ENCODE measurements around the gene C9orf152. TPM values are rescaled to one million over a fixed set of nuclear protein-coding genes. Genes with fewer than 3 reads are reported as not detected.

Gene C9orf152
- total and polyA plus RNA-seq, 2 of the 13 experiments (the other 11 are each of a cell fraction or from before 2014, with no cell fraction given), result 0.24 to 0.48 TPM

DNA sequence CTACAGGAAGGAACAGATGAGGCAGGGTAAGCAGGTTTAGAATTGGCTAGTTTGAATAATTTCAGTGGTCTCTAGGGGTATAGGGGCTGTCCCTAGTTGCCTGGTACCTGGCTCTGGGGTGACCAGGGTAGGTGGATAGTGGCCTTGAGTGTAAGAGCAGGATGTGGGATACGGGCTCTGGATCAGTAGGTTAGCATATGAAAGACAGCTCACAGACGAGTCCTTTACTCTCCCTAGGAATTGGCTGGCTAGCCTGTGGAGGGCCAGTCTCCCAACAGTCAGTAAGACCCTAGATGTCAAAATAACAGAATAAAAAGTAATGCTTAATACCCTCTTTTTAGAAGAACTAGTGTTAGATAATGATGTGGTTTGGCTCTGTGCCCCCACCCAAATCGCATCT, 16.6 kb upstream of the C9orf152 start:
- Histone ChIP-seq H3K36me3 (replicated peaks in 1 of 2; ENCODE audit: control insufficient read depth in 1 of 2, insufficient read depth in 2 of 2, low read length in 2 of 2) (no peaks in the 10 kb centered on the region), H4K20me1 (ENCODE audit: insufficient read depth, low read length) (no peaks in the 10 kb centered on the region), H2AFZ (ENCODE audit: low read length) (no peak overlapping the region), H3K4me2 (ENCODE audit: low read depth, low read length) (no peak overlapping the region), H3K4me3 (replicated peaks in 1 of 3; ENCODE audit: insufficient read depth in 1 of 3, low read depth in 2 of 3, low read length in 3 of 3) (no peak overlapping the region), H3K4me1 (ENCODE audit: insufficient read depth, low read length) (peaks cover 28% of the 10 kb centered on the region), H3K9ac (ENCODE audit: insufficient read depth, low read depth, low read length) (no peak overlapping the region), H3K79me2 (ENCODE audit: insufficient read depth, low read length) (no peaks in the 10 kb centered on the region), H3K9me3 (ENCODE audit: low read length) (no peaks in the 10 kb centered on the region), H3K27me3 (ENCODE audit: control insufficient read depth in 1 of 2, insufficient read depth in 2 of 2, low read length in 2 of 2) (no peaks in the 10 kb centered on the region), H3K27ac (ENCODE audit: extremely low read length, insufficient read depth, low read length) (no peak overlapping the region)
- CTCF ChIA-PET (ENCODE audit: low intra/inter-chr PET ratio, low total read pairs), result no interaction called here
- TF ChIP-seq ZNF33B (CRISPR knock-in tag; IDR thresholded peaks at IDR 0.05) (no peak), NFYB (CRISPR knock-in tag; IDR thresholded peaks at IDR 0.05) (no peak), NR2F2 (IDR thresholded peaks at IDR 0.05; ENCODE audit: borderline replicate concordance, low read depth) (no peak), MAFG (CRISPR knock-in tag; IDR thresholded peaks at IDR 0.05) (no peak), ZMAT3 (CRISPR knock-in tag; conservative IDR thresholded peaks at IDR 0.05) (no peak), ZNF747 (CRISPR knock-in tag; IDR thresholded peaks at IDR 0.05; ENCODE audit: borderline replicate concordance) (no peak), ARNT2 (CRISPR knock-in tag; IDR thresholded peaks at IDR 0.05; ENCODE audit: low read depth) (no peak), RARG (CRISPR knock-in tag; IDR thresholded peaks at IDR 0.05; ENCODE audit: low read depth) (no peak), ZNF766 (CRISPR knock-in tag; IDR thresholded peaks at IDR 0.05; ENCODE audit: borderline replicate concordance) (no peak), SIX4 (CRISPR knock-in tag; IDR thresholded peaks at IDR 0.05) (no peak), ZNF7 (CRISPR knock-in tag; IDR thresholded peaks at IDR 0.05) (no peak), MTF1 (CRISPR knock-in tag; IDR thresholded peaks at IDR 0.05) (no peak)
- no peak for DNase-seq (ENCODE audit: low spot score)
- WGBS (ENCODE audit: low lambda C conversion rate), result 82% methylated on average over 3 of the region's 3 CpGs
- ATAC-seq, result no peak
- in situ Hi-C loops (cut with HindIII; ENCODE audit: extremely low pct_ligation_motif_present, low pct_unique_long_range_greater_than_20kb), result no loop called here
- POLR2A ChIA-PET, result no interaction called here
- intact Hi-C loops (cut with micrococcal nuclease; ENCODE audit: unreplicated experiment), result no loop called here
- FAIRE-seq, result no peak
- no TSS peak for BruUV-seq (replicated peaks)

Measured in HepG2 (cell line).